NCI-H82 treated with DMSO at 0.1 percent for 48 hours (cell line): ENCODE data around the gene MFRP.

Experiments used
- DNase-seq: peaks from one replicate; lab custom pipeline; 2025; ENCODE audit not compliant: unreplicated experiment; lab: John Stamatoyannopoulos, UW

MFRP gene

GRCh38 chr11:119298726-119299125, 47.8 kb downstream of the MFRP start:
- DNase-seq: no peak

- DNase-seq: no peak
Measured at GRCh38 chr11:119297938-119298337, 48.6 kb downstream of the MFRP start.

- DNase-seq: no peak
Measured at GRCh38 chr11:119295178-119295577, 51.3 kb downstream of the MFRP start.

- no peak for DNase-seq
Measured at GRCh38 chr11:119293461-119293860, 53.0 kb downstream of the MFRP start.

- no peak for DNase-seq
Measured at GRCh38 chr11:119290894-119291497, 55.5 kb downstream of the MFRP start.
